Naive thymus-derived CD4-positive, alpha-beta T cell (primary cell): ENCODE results near the gene CRTC1. TPM values are rescaled to one million over a fixed set of nuclear protein-coding genes. Genes with fewer than 3 reads are reported as not detected.
A peak's percentile ranks its signal among the peaks of the same experiment; 100 is the strongest.

Experiments
- ATAC-seq: fragments of 150-1000 bp; cut with Tn5 transposase; 2 replicates; pipeline ENCODE4 v1.10.0; 2021; ENCODE audit warnings: mild to moderate bottlenecking, moderate library complexity
- CTCF ChIA-PET: fragments of 350-600 bp; sonication (Branson Sonifier 250); formaldehyde crosslinking; loops from one replicate; lab custom pipeline; 2021; ENCODE audit warnings: antibody characterized with exemption; lab: Charles Lee
- POLR2A ChIA-PET: fragments of 350-600 bp; sonication (Branson Sonifier 250); formaldehyde crosslinking; loops from one replicate; lab custom pipeline; 2021; ENCODE audit warnings: antibody characterized with exemption, inconsistent platforms; lab: Charles Lee
- DNase-seq, 9 donors: peaks; one replicate each; pipeline versions ENCODE4 v3.0.0 to v3.0.0-alpha.2; 2020 to 2022; ENCODE audit warnings: mixed read lengths in 1 of 9
- H3K27ac ChIP-seq: one replicate; pipeline ENCODE4 v1.7.0; 2013; ENCODE audit warnings: mild to moderate bottlenecking, low read depth, low read length, moderate library complexity
- H3K27me3 ChIP-seq, 2 donors: one replicate each; pipeline ENCODE4 v1.7.0; 2013; ENCODE audit warnings: low read length in 2 of 2, mild to moderate bottlenecking in 2 of 2, moderate library complexity in 2 of 2; ENCODE audit not compliant: control insufficient read depth in 2 of 2, insufficient read depth in 2 of 2
- H3K36me3 ChIP-seq, 3 experiments: 1 replicate in 2 of 3; 2 replicates in 1 of 3; pipeline ENCODE4 v1.7.0; 2013; ENCODE audit warnings: low read length in 3 of 3, mild to moderate bottlenecking in 3 of 3, moderate library complexity in 1 of 3; ENCODE audit not compliant: insufficient read depth in 3 of 3, control insufficient read depth in 2 of 3
- H3K4me1 ChIP-seq, 2 donors: one replicate each; pipeline ENCODE4 v1.7.0; 2013; ENCODE audit warnings: low read length in 2 of 2, mild to moderate bottlenecking in 2 of 2, moderate library complexity in 1 of 2; ENCODE audit not compliant: control insufficient read depth in 2 of 2, insufficient read depth in 2 of 2
- H3K4me3 ChIP-seq: 2 replicates; pipeline ENCODE4 v1.7.0; 2013; ENCODE audit warnings: mild to moderate bottlenecking, low read length
- H3K9me3 ChIP-seq, 3 experiments: 1 replicate in 2 of 3; 2 replicates in 1 of 3; pipeline ENCODE4 v1.7.0; 2013; ENCODE audit warnings: low read length in 3 of 3; ENCODE audit not compliant: control insufficient read depth in 2 of 3
- H3K27ac Mint-ChIP-seq, 9 donors: one replicate each; pipeline ENCODE4 v1.8.0; 2020 to 2022; ENCODE audit warnings: mixed read lengths in 9 of 9, mild to moderate bottlenecking in 8 of 9, moderate library complexity in 5 of 9, inconsistent platforms in 2 of 9
- H3K27me3 Mint-ChIP-seq, 5 donors: one replicate each; pipeline ENCODE4 v1.8.0; 2021 to 2022; ENCODE audit warnings: mixed read lengths in 5 of 5, mild to moderate bottlenecking in 1 of 5
- H3K36me3 Mint-ChIP-seq, 5 donors: one replicate each; pipeline ENCODE4 v1.8.0; 2020 to 2022; ENCODE audit warnings: mixed read lengths in 5 of 5, mild to moderate bottlenecking in 3 of 5, inconsistent platforms in 1 of 5
- H3K4me1 Mint-ChIP-seq, 7 donors: one replicate each; pipeline ENCODE4 v1.8.0; 2020 to 2022; ENCODE audit warnings: mixed read lengths in 7 of 7, mild to moderate bottlenecking in 3 of 7, inconsistent platforms in 1 of 7
- H3K4me3 Mint-ChIP-seq, 10 donors: one replicate each; pipeline ENCODE4 v1.8.0; 2020 to 2022; ENCODE audit warnings: mild to moderate bottlenecking in 10 of 10, mixed read lengths in 10 of 10, moderate library complexity in 6 of 10, inconsistent platforms in 2 of 10
- H3K9me3 Mint-ChIP-seq, 11 donors: one replicate each; pipeline ENCODE4 v1.8.0; 2020 to 2022; ENCODE audit warnings: mixed read lengths in 11 of 11, mild to moderate bottlenecking in 4 of 11, inconsistent platforms in 1 of 11, moderate library complexity in 1 of 11
- intact Hi-C, 2 donors: fragments of 100-400 bp; cut with micrococcal nuclease; formaldehyde crosslinking; loops; one replicate each; pipeline ENCODE4 v1.15.1; 2023
- polyA plus RNA-seq, 2 donors: library from polyadenylated mRNA; unstranded; fragments of 300-500 nt; fragmentation: Illumina TruSeq; gene quantifications; one replicate each; pipeline ENCODE4 v1.2.3, GENCODE V29; 2021
- total RNA-seq, 6 experiments: library from RNA in 5 of 6; stranded (reverse) in 5 of 6; gene quantifications; 1 replicate in 5 of 6; 2 replicates in 1 of 6; pipeline ENCODE4 v1.2.3 and lab custom pipeline; 2021 to 2026

Gene CRTC1
- total and polyA plus RNA-seq, 7 experiments from 2014 or later: 0.97 to 23.4 (median 20.5) TPM

GRCh38 chr19:18710186-18710585, 26.7 kb downstream of the CRTC1 start:
- peaks cover 0 to 42% (median 27%) of the 10 kb centered on the region in 7 donors for H3K4me1 Mint-ChIP-seq
- H3K27me3 Mint-ChIP-seq: peaks cover 0 to 3% (median 0%) of the 10 kb centered on the region in 5 donors
- Histone ChIP-seq H3K27ac (no peak overlapping the region), H3K27me3 (no peaks in the 10 kb centered on the region), H3K9me3 (no peaks in the 10 kb centered on the region), H3K4me3 (no peak overlapping the region), H3K36me3 (no peaks in the 10 kb centered on the region), H3K4me1 (peaks cover under 1 to 6% of the 10 kb centered on the region in 2 donors)
- ATAC-seq: no peak
- H3K27ac Mint-ChIP-seq: no peak overlapping the region
- intact Hi-C loops: no loop called here
- H3K9me3 Mint-ChIP-seq: no peaks in the 10 kb centered on the region
- no peaks in the 10 kb centered on the region for H3K36me3 Mint-ChIP-seq
- ChIA-PET CTCF (no interaction called here), POLR2A (no interaction called here)
- DNase-seq: no peak
- peak overlapping the region in 1 of 10 donors; percentile 56 for H3K4me3 Mint-ChIP-seq

GRCh38 chr19:18710996-18711751, 27.7 kb downstream of the CRTC1 start:
- Histone ChIP-seq H3K36me3 (no peaks in the 10 kb centered on the region), H3K4me3 (no peak overlapping the region), H3K9me3 (no peaks in the 10 kb centered on the region), H3K27ac (no peak overlapping the region), H3K4me1 (peaks cover 6% of the 10 kb centered on the region in 2 donors), H3K27me3 (no peaks in the 10 kb centered on the region)
- no peaks in the 10 kb centered on the region for H3K9me3 Mint-ChIP-seq
- ChIA-PET POLR2A (no interaction called here), CTCF (no interaction called here)
- H3K4me1 Mint-ChIP-seq: peaks cover 2 to 45% (median 32%) of the 10 kb centered on the region in 7 donors
- no peaks in the 10 kb centered on the region for H3K36me3 Mint-ChIP-seq
- intact Hi-C loops: no loop called here
- H3K4me3 Mint-ChIP-seq: no peak overlapping the region
- DNase-seq: no peak
- H3K27ac Mint-ChIP-seq: no peak overlapping the region
- H3K27me3 Mint-ChIP-seq: peaks cover 0 to 3% (median 0%) of the 10 kb centered on the region in 5 donors
- no peak for ATAC-seq

GRCh38 chr19:18711893-18712292, 28.4 kb downstream of the CRTC1 start:
- ChIA-PET POLR2A (no interaction called here), CTCF (no interaction called here)
- Mint-ChIP-seq H3K27me3 (peaks cover 0 to 3% (median 0%) of the 10 kb centered on the region in 5 donors), H3K4me1 (peaks cover 2 to 44% (median 31%) of the 10 kb centered on the region in 7 donors), H3K36me3 (no peaks in the 10 kb centered on the region), H3K9me3 (no peaks in the 10 kb centered on the region), H3K4me3 (no peak overlapping the region), H3K27ac (no peak overlapping the region)
- Histone ChIP-seq H3K4me3 (no peak overlapping the region), H3K36me3 (no peaks in the 10 kb centered on the region), H3K27me3 (no peaks in the 10 kb centered on the region), H3K27ac (no peak overlapping the region), H3K9me3 (no peaks in the 10 kb centered on the region), H3K4me1 (peaks cover 6% of the 10 kb centered on the region in 2 donors)
- DNase-seq (no peak), ATAC-seq (no peak)
- intact Hi-C loops: no loop called here

GRCh38 chr19:18712981-18713380, 29.5 kb downstream of the CRTC1 start:
- ChIA-PET CTCF (no interaction called here), POLR2A (no interaction called here)
- ATAC-seq (no peak), DNase-seq (no peak)
- Histone ChIP-seq H3K36me3 (no peaks in the 10 kb centered on the region), H3K9me3 (no peaks in the 10 kb centered on the region), H3K27ac (no peak overlapping the region), H3K27me3 (no peaks in the 10 kb centered on the region), H3K4me3 (no peak overlapping the region), H3K4me1 (peaks cover 6% of the 10 kb centered on the region in 2 donors)
- Mint-ChIP-seq H3K36me3 (peaks cover 0 to under 1% (median 0%) of the 10 kb centered on the region in 5 donors), H3K4me1 (peaks cover 2 to 36% (median 26%) of the 10 kb centered on the region in 7 donors), H3K27me3 (no peaks in the 10 kb centered on the region), H3K27ac (peak overlapping the region in 1 of 9 donors; percentile 15), H3K4me3 (no peak overlapping the region), H3K9me3 (no peaks in the 10 kb centered on the region)
- intact Hi-C loops: no loop called here

- Histone ChIP-seq H3K27me3 (no peaks in the 10 kb centered on the region), H3K4me1 (peaks cover 6% of the 10 kb centered on the region in 2 donors), H3K9me3 (no peaks in the 10 kb centered on the region), H3K27ac (no peak overlapping the region), H3K36me3 (peaks cover 0 to 2% (median 0%) of the 10 kb centered on the region in 3 experiments), H3K4me3 (no peak overlapping the region)
- H3K4me1 Mint-ChIP-seq: peaks cover 2 to 36% (median 29%) of the 10 kb centered on the region in 7 donors
- H3K9me3 Mint-ChIP-seq: no peaks in the 10 kb centered on the region
- no peak overlapping the region for H3K4me3 Mint-ChIP-seq
- ChIA-PET POLR2A (interaction anchor here (1.2 kb wide), 1 partner anchor 233 kb away, joined by 3 read pairs; no protein-coding TSS in a partner anchor), CTCF (interaction anchor here (0.6 to 1.0 kb wide), 3 partner anchors 354 to 1197 kb away, joined by 3 to 11 read pairs (median 3); no protein-coding TSS in a partner anchor)
- H3K27ac Mint-ChIP-seq: peak overlapping the region in 1 of 9 donors; percentile 59
- ATAC-seq (no peak), DNase-seq (no peak)
- no peaks in the 10 kb centered on the region for H3K27me3 Mint-ChIP-seq
- H3K36me3 Mint-ChIP-seq: peaks cover 0 to 7% (median 0%) of the 10 kb centered on the region in 5 donors
- intact Hi-C loops: no loop called here
These were observed 30.2 kb downstream of the CRTC1 start for GRCh38 chr19:18713550-18714117.

- H3K4me1 ChIP-seq: peaks cover 6% of the 10 kb centered on the region in 2 donors
- H3K36me3 ChIP-seq: peaks cover 0 to 8% (median 0%) of the 10 kb centered on the region in 3 experiments
- no peak overlapping the region for H3K4me3 Mint-ChIP-seq
- H3K4me3 ChIP-seq: no peak overlapping the region
- peaks cover 2 to 39% (median 30%) of the 10 kb centered on the region in 7 donors for H3K4me1 Mint-ChIP-seq
- peaks cover 0 to 9% (median 0%) of the 10 kb centered on the region in 5 donors for H3K36me3 Mint-ChIP-seq
- H3K27me3 ChIP-seq: no peaks in the 10 kb centered on the region
- H3K9me3 ChIP-seq: no peaks in the 10 kb centered on the region
- no peaks in the 10 kb centered on the region for H3K27me3 Mint-ChIP-seq
- intact Hi-C loops: no loop called here
- ChIA-PET CTCF (no interaction called here), POLR2A (interaction anchor here (1.1 kb wide), 1 partner anchor 14 kb away, joined by 3 read pairs; no protein-coding TSS in a partner anchor)
- no peak for ATAC-seq
- H3K27ac ChIP-seq: no peak overlapping the region
- no peaks in the 10 kb centered on the region for H3K9me3 Mint-ChIP-seq
- DNase-seq: no peak
- peak overlapping the region in 3 of 9 donors; percentile 28 to 68 (median 59) for H3K27ac Mint-ChIP-seq
These were observed 31.9 kb downstream of the CRTC1 start for GRCh38 chr19:18715416-18715815.
